ENCODE data around the gene PGLYRP1.

GRCh38 chr19:46022061-46022430 lies 807 bp downstream of the PGLYRP1 start:
- TF ChIP-seq RNF2 (conservative IDR thresholded peaks at IDR 0.05; ENCODE audit: low read depth) (no peak), RFX1 (IDR thresholded peaks at IDR 0.05) (no peak), FOSL1 (CRISPR knock-in tag; IDR thresholded peaks at IDR 0.05; ENCODE audit: borderline replicate concordance) (no peak)

Measured in HepG2 (cell line).